ENCODE results near the gene RAB11B.

The RAB11B gene

GRCh38 chr19:8397746-8398310, 7.7 kb downstream of the RAB11B start:
- DNase-seq (no peak), ATAC-seq (ENCODE audit: insufficient read depth, low read depth) (no peak)
- peaks cover 74% of the 10 kb centered on the region for H4K20me1 ChIP-seq (ENCODE audit: insufficient read depth, low read length)
- H3K36me3 ChIP-seq (ENCODE audit: insufficient read depth, low read length), result peaks cover 35% of the 10 kb centered on the region
- H3K4me3 ChIP-seq (ENCODE audit: low read depth in 1 of 2, low read length in 2 of 2), result no peak overlapping the region
- no peaks in the 10 kb centered on the region for H3K9me3 ChIP-seq (ENCODE audit: insufficient read depth, low read length, severe bottlenecking)
- H2AFZ ChIP-seq (ENCODE audit: low read depth, low read length), result no peak overlapping the region
- no peaks in the 10 kb centered on the region for H3K4me1 ChIP-seq (ENCODE audit: insufficient read depth, low read length)
- H3K4me2 ChIP-seq (ENCODE audit: insufficient read depth, low read length), result no peak overlapping the region
- H3K79me2 ChIP-seq (ENCODE audit: insufficient read depth, low read length), result peaks cover 78% of the 10 kb centered on the region
- H3K9ac ChIP-seq (ENCODE audit: low read depth, low read length), result no peak overlapping the region
- H3K27ac ChIP-seq (ENCODE audit: low read length), result no peak overlapping the region
- H3K27me3 ChIP-seq (ENCODE audit: insufficient read depth, low read length, poor library complexity), result no peaks in the 10 kb centered on the region
- TF ChIP-seq CTCF (IDR thresholded peaks at IDR 0.05; ENCODE audit: borderline replicate concordance, extremely low read depth, low read length, poor library complexity, severe bottlenecking) (no peak), EZH2 (IDR thresholded peaks at IDR 0.05; ENCODE audit: borderline replicate concordance, low read depth, low read length, severe bottlenecking) (no peak)

- DNase-seq (no peak), ATAC-seq (ENCODE audit: insufficient read depth, low read depth) (no peak)
- Histone ChIP-seq H3K4me3 (ENCODE audit: low read depth in 1 of 2, low read length in 2 of 2) (no peak overlapping the region), H3K27me3 (ENCODE audit: insufficient read depth, low read length, poor library complexity) (no peaks in the 10 kb centered on the region), H4K20me1 (ENCODE audit: insufficient read depth, low read length) (peaks cover 69% of the 10 kb centered on the region), H3K79me2 (ENCODE audit: insufficient read depth, low read length) (peaks cover 72% of the 10 kb centered on the region), H3K9me3 (ENCODE audit: insufficient read depth, low read length, severe bottlenecking) (no peaks in the 10 kb centered on the region), H3K36me3 (ENCODE audit: insufficient read depth, low read length) (peaks cover 40% of the 10 kb centered on the region), H3K9ac (ENCODE audit: low read depth, low read length) (no peak overlapping the region), H3K4me1 (ENCODE audit: insufficient read depth, low read length) (no peaks in the 10 kb centered on the region), H3K4me2 (ENCODE audit: insufficient read depth, low read length) (no peak overlapping the region), H3K27ac (ENCODE audit: low read length) (no peak overlapping the region), H2AFZ (ENCODE audit: low read depth, low read length) (no peak overlapping the region)
- no peak for TF ChIP-seq CTCF (IDR thresholded peaks at IDR 0.05; ENCODE audit: borderline replicate concordance, extremely low read depth, low read length, poor library complexity, severe bottlenecking)
Measured at GRCh38 chr19:8398311-8398771, 8.2 kb downstream of the RAB11B start.

GRCh38 chr19:8399681-8400188, 9.6 kb downstream of the RAB11B start:
- Histone ChIP-seq H3K36me3 (ENCODE audit: insufficient read depth, low read length) (peaks cover 46% of the 10 kb centered on the region), H3K4me3 (ENCODE audit: low read depth in 1 of 2, low read length in 2 of 2) (no peak overlapping the region), H3K79me2 (ENCODE audit: insufficient read depth, low read length) (peaks cover 58% of the 10 kb centered on the region), H3K4me2 (ENCODE audit: insufficient read depth, low read length) (no peak overlapping the region), H3K9ac (ENCODE audit: low read depth, low read length) (no peak overlapping the region), H3K27me3 (ENCODE audit: insufficient read depth, low read length, poor library complexity) (no peaks in the 10 kb centered on the region), H4K20me1 (ENCODE audit: insufficient read depth, low read length) (peaks cover 55% of the 10 kb centered on the region), H3K4me1 (ENCODE audit: insufficient read depth, low read length) (no peaks in the 10 kb centered on the region), H3K9me3 (ENCODE audit: insufficient read depth, low read length, severe bottlenecking) (no peaks in the 10 kb centered on the region), H2AFZ (ENCODE audit: low read depth, low read length) (no peak overlapping the region), H3K27ac (ENCODE audit: low read length) (no peak overlapping the region)
- no peak for DNase-seq
- no peak for ATAC-seq (ENCODE audit: insufficient read depth, low read depth)
- TF ChIP-seq CTCF (IDR thresholded peaks at IDR 0.05; ENCODE audit: borderline replicate concordance, extremely low read depth, low read length, poor library complexity, severe bottlenecking), result no peak
- no peak for TF ChIP-seq EZH2 (IDR thresholded peaks at IDR 0.05; ENCODE audit: borderline replicate concordance, low read depth, low read length, severe bottlenecking)
